H1 (cell line): ENCODE measurements around the gene CMSS1. TPM values are rescaled to one million over a fixed set of nuclear protein-coding genes. Genes with fewer than 3 reads are reported as not detected.

ENCODE experiments used
- CTCF ChIA-PET: fragments of 300-600 bp; sonication (Branson Sonifier 250); formaldehyde crosslinking; loops from one replicate; lab custom pipeline; 2021; ENCODE audit not compliant: partially characterized antibody; lab: Charles Lee
- POLR2A ChIA-PET: fragments of 300-600 bp; sonication (Branson Sonifier 250); formaldehyde crosslinking; loops from one replicate; lab custom pipeline; 2021; ENCODE audit warnings: inconsistent platforms; ENCODE audit not compliant: partially characterized antibody; lab: Charles Lee
- DNase-seq, 2 experiments: peaks; one replicate each; pipeline versions ENCODE4 v3.0.0 to v3.0.0-alpha.2; 2010 to 2022; ENCODE audit warnings: low spot score in 2 of 2, low read depth in 1 of 2, mixed read lengths in 1 of 2
- FAIRE-seq: peaks from 2 replicates; lab custom pipeline; 2011; peaks lifted over from hg19 to GRCh38; lab: Jason Lieb, UNC
- H2AFZ ChIP-seq: 2 replicates; pipeline ENCODE4 v1.8.1; 2012; ENCODE audit warnings: low read length, inconsistent platforms
- H2AK5ac ChIP-seq: 2 replicates; pipeline ENCODE4 v1.6.1; 2013; ENCODE audit warnings: low read depth, low read length
- H2BK120ac ChIP-seq: replicated peaks from 2 replicates; pipeline ENCODE3; 2013; ENCODE audit warnings: low read depth, low read length, inconsistent platforms
- H2BK12ac ChIP-seq: 2 replicates; pipeline ENCODE4 v1.6.1; 2013; ENCODE audit warnings: low read depth, low read length
- H2BK15ac ChIP-seq: 2 replicates; pipeline ENCODE4 v1.6.1; 2013; ENCODE audit warnings: low read length
- H2BK20ac ChIP-seq: 2 replicates; pipeline ENCODE4 v1.6.1; 2013; ENCODE audit warnings: low read length
- H2BK5ac ChIP-seq: 2 replicates; pipeline ENCODE4 v1.6.1; 2013; ENCODE audit warnings: low read depth, low read length
- H3K14ac ChIP-seq: 2 replicates; pipeline ENCODE4 v1.6.1; 2013; ENCODE audit warnings: inconsistent platforms; ENCODE audit not compliant: insufficient read length
- H3K18ac ChIP-seq: 2 replicates; pipeline ENCODE4 v1.6.1; 2013; ENCODE audit warnings: low read length; ENCODE audit errors: extremely low read depth
- H3K23ac ChIP-seq: 2 replicates; pipeline ENCODE4 v1.6.1; 2013; ENCODE audit warnings: inconsistent platforms; ENCODE audit not compliant: insufficient read length
- H3K23me2 ChIP-seq: 2 replicates; pipeline ENCODE4 v1.6.1; 2013; ENCODE audit warnings: low read depth, low read length
- H3K27ac ChIP-seq: 2 replicates; pipeline ENCODE4 v1.6.1; 2011; ENCODE audit warnings: low read depth, low read length, inconsistent platforms
- H3K27me3 ChIP-seq, 4 experiments: replicated peaks in 1 of 4; 1 replicate in 1 of 4; 2 replicates in 3 of 4; pipeline versions ENCODE4 v1.6.1 to v1.8.1; 2011 to 2013; ENCODE audit warnings: low read length in 3 of 4, mild to moderate bottlenecking in 3 of 4, inconsistent platforms in 2 of 4, mixed read lengths in 2 of 4, moderate library complexity in 1 of 4; ENCODE audit not compliant: control insufficient read depth in 3 of 4, insufficient read depth in 3 of 4; ENCODE audit errors: extremely low read depth in 1 of 4
- H3K36me3 ChIP-seq, 4 experiments: 2 replicates each; pipeline versions ENCODE4 v1.6.1 to v1.8.1; 2011 to 2013; ENCODE audit warnings: mild to moderate bottlenecking in 4 of 4, low read length in 3 of 4, moderate library complexity in 2 of 4, control low read depth in 1 of 4, inconsistent platforms in 1 of 4; ENCODE audit not compliant: insufficient read depth in 4 of 4, control insufficient read depth in 2 of 4
- H3K4ac ChIP-seq: replicated peaks from 2 replicates; pipeline ENCODE3; 2013; ENCODE audit warnings: low read length, low read depth, mixed read lengths, inconsistent platforms; ENCODE audit not compliant: insufficient read length
- H3K4me1 ChIP-seq, 4 experiments: replicated peaks in 1 of 4; 1 replicate in 1 of 4; 2 replicates in 3 of 4; pipeline versions ENCODE4 v1.6.1 to v1.8.1; 2011 to 2013; ENCODE audit warnings: low read length in 3 of 4, inconsistent platforms in 2 of 4, mixed read lengths in 1 of 4; ENCODE audit not compliant: insufficient read depth in 4 of 4, control insufficient read depth in 3 of 4
- H3K4me2 ChIP-seq, 2 experiments: 2 replicates each; pipeline versions ENCODE4 v1.6.1 to v1.8.1; 2011 to 2013; ENCODE audit warnings: low read depth in 2 of 2, low read length in 2 of 2, control low read depth in 1 of 2, inconsistent platforms in 1 of 2, mild to moderate bottlenecking in 1 of 2; ENCODE audit not compliant: insufficient read depth in 1 of 2
- H3K4me3 ChIP-seq, 4 experiments: fragments of 200-600, 300-600 bp in 1 of 4; sonication (generic), shearing (Covaris generic), sonication (Bioruptor Twin) in 1 of 4; 2 replicates each; pipeline versions ENCODE4 v1.5.1 to v1.8.1; 2011 to 2016; ENCODE audit warnings: low read length in 4 of 4, low read depth in 3 of 4, control low read depth in 2 of 4, inconsistent platforms in 2 of 4, mild to moderate bottlenecking in 2 of 4, mixed read lengths in 1 of 4, moderate library complexity in 1 of 4; ENCODE audit not compliant: insufficient read depth in 2 of 4; ENCODE audit errors: extremely low read depth in 1 of 4
- H3K56ac ChIP-seq: replicated peaks from 2 replicates; pipeline ENCODE3; 2013; ENCODE audit warnings: low read depth, mild to moderate bottlenecking, mixed read lengths, low read length, inconsistent platforms; ENCODE audit not compliant: insufficient read length
- H3K79me1 ChIP-seq: 2 replicates; pipeline ENCODE4 v1.6.1; 2013; ENCODE audit warnings: low read depth, low read length, control low read depth
- H3K79me2 ChIP-seq, 2 experiments: 2 replicates each; pipeline versions ENCODE4 v1.6.1 to v1.8.1; 2012 to 2013; ENCODE audit warnings: low read length in 2 of 2, mild to moderate bottlenecking in 2 of 2, inconsistent platforms in 1 of 2; ENCODE audit not compliant: insufficient read depth in 2 of 2, control insufficient read depth in 1 of 2
- H3K9ac ChIP-seq, 4 experiments: replicated peaks in 1 of 4; 1 replicate in 1 of 4; 2 replicates in 3 of 4; pipeline versions ENCODE4 v1.6.1 to v1.8.1; 2011 to 2013; ENCODE audit warnings: low read depth in 3 of 4, low read length in 3 of 4, control low read depth in 2 of 4, mild to moderate bottlenecking in 2 of 4, moderate library complexity in 2 of 4, inconsistent platforms in 1 of 4; ENCODE audit errors: extremely low read depth in 1 of 4
- H3K9me3 ChIP-seq, 2 experiments: 2 replicates each; pipeline versions ENCODE4 v1.6.1 to v1.8.1; 2012 to 2013; ENCODE audit warnings: mild to moderate bottlenecking in 2 of 2, moderate library complexity in 2 of 2, control low read depth in 1 of 2, inconsistent platforms in 1 of 2, low read depth in 1 of 2, low read length in 1 of 2, mixed read lengths in 1 of 2; ENCODE audit not compliant: insufficient read depth in 2 of 2
- H4K20me1 ChIP-seq, 2 experiments: replicated peaks in 1 of 2; 2 replicates each; pipeline versions ENCODE3 to v1.8.1; 2011 to 2013; ENCODE audit warnings: inconsistent platforms in 2 of 2, low read length in 2 of 2, mild to moderate bottlenecking in 1 of 2; ENCODE audit not compliant: insufficient read depth in 2 of 2, control insufficient read depth in 1 of 2
- H4K5ac ChIP-seq: 2 replicates; pipeline ENCODE4 v1.6.1; 2013; ENCODE audit warnings: low read length, low read depth, mixed read lengths, inconsistent platforms; ENCODE audit not compliant: insufficient read length
- H4K8ac ChIP-seq: 2 replicates; pipeline ENCODE4 v1.8.0; 2013; ENCODE audit warnings: mild to moderate bottlenecking, moderate library complexity, low read length, inconsistent platforms; ENCODE audit not compliant: insufficient read depth; ENCODE audit errors: extremely low read depth
- H4K91ac ChIP-seq: replicated peaks from 2 replicates; pipeline ENCODE3; 2013; ENCODE audit warnings: low read length, mixed read lengths, inconsistent platforms; ENCODE audit not compliant: insufficient read length
- PHF8 ChIP-seq: fragments of 200-600 bp; sonication (generic); conservative IDR thresholded peaks from 2 replicates; pipeline ENCODE4 v1.7.1; 2012; ENCODE audit warnings: low read depth, mild to moderate bottlenecking, inconsistent platforms, low read length, moderate library complexity
- WGBS, 2 experiments: shearing (Covaris generic) in 1 of 2; methylation state at CpG; one replicate each; pipeline versions ENCODE4 v1.1.6 to v1.1.7; 2013 to 2015; ENCODE audit warnings: low lambda C conversion rate in 2 of 2, mixed read lengths in 2 of 2, inconsistent platforms in 1 of 2, low coverage in 1 of 2, missing lambda C conversion rate in 1 of 2; ENCODE audit not compliant: insufficient replicate concordance in 2 of 2, insufficient coverage in 1 of 2, insufficient read length in 1 of 2; ENCODE audit errors: extremely low coverage in 1 of 2, missing lambda C conversion rate in 1 of 2; 5-methylcytosine and 5-hydroxymethylcytosine counted together
- polyA plus RNA-seq, 7 experiments: library from polyadenylated mRNA; depleted of rRNA in 3 of 7; stranded (reverse) in 5 of 7; unstranded in 2 of 7; fragments of >200 nt in 5 of 7; fragments of 200-250 nt in 2 of 7; gene quantifications; 1 replicate in 5 of 7; 2 replicates in 1 of 7; 4 replicates in 1 of 7; pipeline versions ENCODE4 v1.2.1 to v1.2.3, GENCODE V29; 2011 to 2013; ENCODE audit warnings: missing spikeins in 2 of 7, mixed read lengths in 2 of 7
- total RNA-seq: library from RNA; stranded (reverse); fragmentation: NEBNext Ultra II Directional; extraction: Animal tissue kit (Norgen Biotek cat#: 25700); gene quantifications from 2 replicates; pipeline ENCODE4 v1.2.1, GENCODE V29; 2021

The CMSS1 gene
- total and polyA plus RNA-seq, 2 of the 8 experiments (the other 6 are each of a cell fraction or from before 2014, with no cell fraction given), result 15.2 to 75.1 TPM

GRCh38 chr3:99971761-99972160 lies 154.1 kb downstream of the CMSS1 start:
- Histone ChIP-seq H3K56ac (no peak overlapping the region), H3K36me3 (no peaks in the 10 kb centered on the region), H3K18ac (no peak overlapping the region), H3K9me3 (no peaks in the 10 kb centered on the region), H3K9ac (no peak overlapping the region), H3K27ac (no peak overlapping the region), H2BK120ac (no peak overlapping the region), H3K4ac (no peak overlapping the region), H2BK5ac (no peak overlapping the region), H4K8ac (no peak overlapping the region), H4K5ac (no peak overlapping the region), H2AK5ac (no peak overlapping the region), H2BK20ac (no peak overlapping the region), H3K4me1 (no peaks in the 10 kb centered on the region), H3K4me2 (no peak overlapping the region), H3K79me1 (no peaks in the 10 kb centered on the region), H3K27me3 (no peaks in the 10 kb centered on the region), H3K4me3 (no peak overlapping the region), H3K14ac (no peak overlapping the region), H2AFZ (no peak overlapping the region), H4K20me1 (no peaks in the 10 kb centered on the region), H2BK12ac (no peak overlapping the region), H3K23me2 (no peaks in the 10 kb centered on the region), H2BK15ac (no peak overlapping the region), H3K23ac (no peak overlapping the region), H3K79me2 (no peaks in the 10 kb centered on the region), H4K91ac (no peak overlapping the region)
- 87% methylated on average over 3 of the region's 3 CpGs; no CpG with 5 or more reads in 1 of the 2 experiments for WGBS, 2 experiments
- TF ChIP-seq PHF8, result no peak
- DNase-seq (no peak), FAIRE-seq (no peak)
- POLR2A ChIA-PET, result no interaction called here
- CTCF ChIA-PET, result interaction anchor here (1.2 kb wide), 1 partner anchor 14 kb away, joined by 4 read pairs; no protein-coding TSS in a partner anchor
